ENCODE results near the gene CYREN. TPM values are rescaled to one million over a fixed set of nuclear protein-coding genes. Genes with fewer than 3 reads are reported as not detected.
"Not testable (repeated sequence)": the region's sequence is repeated elsewhere in the genome, so short reads cannot be mapped to it uniquely, and the experiment has no call there.

The CYREN gene
- total RNA-seq, 2 donors from 2014 or later = 21.0 to 23.2 TPM

GRCh38 chr7:135154734-135155133, 15.8 kb downstream of the CYREN start:
- no peaks in the 10 kb centered on the region for H3K27me3 Mint-ChIP-seq
- no peak overlapping the region for H3K4me3 Mint-ChIP-seq
- DNase-seq = no peak
- H3K27ac Mint-ChIP-seq = no peak overlapping the region
- ATAC-seq = no peak
- peaks cover 22% of the 10 kb centered on the region for H3K4me1 Mint-ChIP-seq
- H3K9me3 ChIP-seq (ENCODE audit: control insufficient read depth, low read length, poor library complexity, severe bottlenecking) = peaks cover 10% of the 10 kb centered on the region
- peaks cover 13% of the 10 kb centered on the region for H3K36me3 Mint-ChIP-seq (ENCODE audit: low read depth)

DNA sequence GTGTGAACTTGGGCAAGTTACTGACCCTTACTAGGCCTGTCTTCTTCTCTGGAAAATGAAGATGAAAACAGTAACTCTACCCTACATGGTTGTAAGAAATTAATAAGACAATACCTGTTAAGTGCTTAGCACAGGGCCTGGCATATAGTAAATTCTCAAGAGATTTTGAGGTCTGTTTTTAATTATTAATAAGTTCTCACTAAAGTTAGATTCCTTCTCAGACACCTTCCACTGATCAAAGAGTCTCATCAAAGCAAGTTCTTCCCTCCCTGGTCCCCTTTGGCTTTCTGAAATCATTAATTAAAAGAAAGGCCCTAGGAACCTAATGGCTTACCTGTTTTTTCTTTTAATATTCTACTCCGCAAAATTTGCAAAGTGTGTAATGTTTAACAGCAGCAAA, 18.1 kb downstream of the CYREN start:
- ATAC-seq = no peak
- Mint-ChIP-seq H3K4me3 (no peak overlapping the region), H3K36me3 (ENCODE audit: low read depth) (peaks cover 17% of the 10 kb centered on the region), H3K27me3 (no peaks in the 10 kb centered on the region), H3K27ac (no peak overlapping the region), H3K4me1 (peaks cover 36% of the 10 kb centered on the region)
- DNase-seq = no peak
- peaks cover 10% of the 10 kb centered on the region for H3K9me3 ChIP-seq (ENCODE audit: control insufficient read depth, low read length, poor library complexity, severe bottlenecking)

- peak overlapping the region; percentile 65 for H3K4me3 Mint-ChIP-seq
- no peak for DNase-seq
- peaks cover 17% of the 10 kb centered on the region for H3K36me3 Mint-ChIP-seq (ENCODE audit: low read depth)
- H3K27ac Mint-ChIP-seq = peak overlapping the region; percentile 99
- peaks cover 10% of the 10 kb centered on the region for H3K9me3 ChIP-seq (ENCODE audit: control insufficient read depth, low read length, poor library complexity, severe bottlenecking)
- peaks cover 41% of the 10 kb centered on the region for H3K4me1 Mint-ChIP-seq
- peak; percentile 2 for ATAC-seq
- no peaks in the 10 kb centered on the region for H3K27me3 Mint-ChIP-seq
Observed at GRCh38 chr7:135151533-135151932, 19.0 kb downstream of the CYREN start.

DNA sequence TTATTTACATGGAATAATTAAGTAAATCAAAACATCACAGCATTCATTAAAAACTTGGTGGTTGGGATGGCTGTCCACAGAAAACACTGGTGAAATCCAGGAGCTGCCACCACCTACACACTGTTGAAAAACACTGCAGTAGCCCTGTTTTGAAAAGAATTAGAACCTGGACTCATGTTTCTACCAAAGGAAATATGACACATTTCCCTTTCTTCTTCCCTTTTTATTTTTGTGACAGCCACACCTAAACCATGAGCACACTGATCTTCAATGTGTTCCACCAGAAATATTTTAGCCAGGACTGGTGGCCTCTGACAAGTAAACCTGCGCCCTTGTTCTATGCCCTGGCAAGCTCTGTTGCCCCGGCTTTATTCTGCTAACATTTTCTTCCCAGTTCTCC, 19.4 kb downstream of the CYREN start:
- peak overlapping the region; percentile 65 for H3K4me3 Mint-ChIP-seq
- H3K36me3 Mint-ChIP-seq (ENCODE audit: low read depth) = peaks cover 17% of the 10 kb centered on the region
- no peak for ATAC-seq
- peak overlapping the region; percentile 99 for H3K27ac Mint-ChIP-seq
- peaks cover 10% of the 10 kb centered on the region for H3K9me3 ChIP-seq (ENCODE audit: control insufficient read depth, low read length, poor library complexity, severe bottlenecking)
- no peaks in the 10 kb centered on the region for H3K27me3 Mint-ChIP-seq
- peaks cover 44% of the 10 kb centered on the region for H3K4me1 Mint-ChIP-seq
- DNase-seq = no peak

GRCh38 chr7:135150072-135150782, 20.3 kb downstream of the CYREN start:
- peaks cover 15% of the 10 kb centered on the region for H3K36me3 Mint-ChIP-seq (ENCODE audit: low read depth)
- no peaks in the 10 kb centered on the region for H3K27me3 Mint-ChIP-seq
- peak overlapping the region; percentile 99 for H3K27ac Mint-ChIP-seq
- H3K4me1 Mint-ChIP-seq = peaks cover 50% of the 10 kb centered on the region
- H3K4me3 Mint-ChIP-seq = peak overlapping the region; percentile 57
- ATAC-seq (no peak), DNase-seq (no peak)
- H3K9me3 ChIP-seq (ENCODE audit: control insufficient read depth, low read length, poor library complexity, severe bottlenecking) = peaks cover 2% of the 10 kb centered on the region

GRCh38 chr7:135147899-135148721, 22.4 kb downstream of the CYREN start, which contains the start of gene TMEM140:
TSS of gene TMEM140 (plus strand) at chr7:135148072. CDS start at chr7:135164442, 16,370 bp downstream.
- H3K27ac Mint-ChIP-seq = peak within 1 kb of the TSS; percentile 99
- H3K4me1 Mint-ChIP-seq = peaks cover 51% of the 10 kb centered on the region
- H3K36me3 Mint-ChIP-seq (ENCODE audit: low read depth) = peaks cover 12% of the 10 kb centered on the region
- DNase-seq (no peak), ATAC-seq (peak; percentile 83)
- H3K4me3 Mint-ChIP-seq = peak within 1 kb of the TSS; percentile 99
- H3K9me3 ChIP-seq (ENCODE audit: control insufficient read depth, low read length, poor library complexity, severe bottlenecking) = no peaks in the 10 kb centered on the region
- H3K27me3 Mint-ChIP-seq = no peaks in the 10 kb centered on the region

GRCh38 chr7:135147341-135147898, 23.1 kb downstream of the CYREN start:
- peak overlapping the region; percentile 99 for H3K27ac Mint-ChIP-seq
- peaks cover 9% of the 10 kb centered on the region for H3K36me3 Mint-ChIP-seq (ENCODE audit: low read depth)
- no peak for DNase-seq
- H3K4me3 Mint-ChIP-seq = peak overlapping the region; percentile 99
- ATAC-seq = peak; percentile 46
- H3K4me1 Mint-ChIP-seq = peaks cover 51% of the 10 kb centered on the region
- no peaks in the 10 kb centered on the region for H3K9me3 ChIP-seq (ENCODE audit: control insufficient read depth, low read length, poor library complexity, severe bottlenecking)
- no peaks in the 10 kb centered on the region for H3K27me3 Mint-ChIP-seq

DNA sequence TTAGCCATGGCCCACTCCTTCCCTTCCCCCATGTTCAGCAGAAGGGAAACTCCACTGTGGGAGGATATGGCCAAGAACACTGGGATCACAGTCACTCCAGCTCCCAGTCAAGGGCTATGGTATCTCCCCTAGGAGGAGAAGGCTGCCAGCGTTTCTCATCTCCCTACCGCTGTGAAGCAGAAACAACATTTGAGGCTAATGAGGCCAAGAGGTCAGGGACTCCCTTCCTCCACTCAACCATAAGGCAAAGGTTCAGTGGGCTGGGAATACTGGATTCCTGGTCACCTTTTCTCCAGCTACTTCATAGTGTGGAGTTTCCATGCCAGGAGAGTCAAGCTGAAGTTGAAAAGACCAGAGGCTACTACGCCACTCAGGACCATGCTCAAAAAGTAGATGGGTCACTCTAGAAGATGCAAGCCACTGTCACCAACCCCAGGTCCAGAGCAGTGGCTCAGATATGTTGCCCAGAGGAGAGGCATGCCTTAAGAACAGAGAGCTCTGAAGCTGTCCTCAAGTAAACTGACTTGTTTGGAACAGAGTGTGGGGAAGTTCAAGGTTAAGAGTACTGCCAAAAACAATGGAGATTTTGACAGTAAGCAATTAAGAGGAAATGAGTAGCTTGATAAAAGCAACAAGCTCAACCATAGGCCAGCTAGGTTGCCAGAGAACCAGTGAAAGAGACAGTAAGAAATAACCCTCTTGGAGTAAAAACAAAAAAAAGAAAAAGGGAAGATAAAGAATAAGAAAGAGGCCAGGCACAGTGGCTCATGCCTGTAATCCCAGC, 26.4 kb downstream of the CYREN start:
- no peak overlapping the region for H3K27ac Mint-ChIP-seq
- peaks cover 3% of the 10 kb centered on the region for H3K36me3 Mint-ChIP-seq (ENCODE audit: low read depth)
- no peaks in the 10 kb centered on the region for H3K27me3 Mint-ChIP-seq
- ATAC-seq (no peak), DNase-seq (no peak)
- H3K4me1 Mint-ChIP-seq = peaks cover 30% of the 10 kb centered on the region
- no peak overlapping the region for H3K4me3 Mint-ChIP-seq
- no peaks in the 10 kb centered on the region for H3K9me3 ChIP-seq (ENCODE audit: control insufficient read depth, low read length, poor library complexity, severe bottlenecking)

- ATAC-seq (no peak), DNase-seq (no peak)
- Mint-ChIP-seq H3K27ac (no peak overlapping the region), H3K4me1 (peaks cover 2% of the 10 kb centered on the region), H3K27me3 (no peaks in the 10 kb centered on the region), H3K36me3 (ENCODE audit: low read depth) (peaks cover 2% of the 10 kb centered on the region), H3K4me3 (no peak overlapping the region)
- H3K9me3 ChIP-seq (ENCODE audit: control insufficient read depth, low read length, poor library complexity, severe bottlenecking) = no peaks in the 10 kb centered on the region
Observed at GRCh38 chr7:135129579-135129978, 40.9 kb downstream of the CYREN start.

DNA sequence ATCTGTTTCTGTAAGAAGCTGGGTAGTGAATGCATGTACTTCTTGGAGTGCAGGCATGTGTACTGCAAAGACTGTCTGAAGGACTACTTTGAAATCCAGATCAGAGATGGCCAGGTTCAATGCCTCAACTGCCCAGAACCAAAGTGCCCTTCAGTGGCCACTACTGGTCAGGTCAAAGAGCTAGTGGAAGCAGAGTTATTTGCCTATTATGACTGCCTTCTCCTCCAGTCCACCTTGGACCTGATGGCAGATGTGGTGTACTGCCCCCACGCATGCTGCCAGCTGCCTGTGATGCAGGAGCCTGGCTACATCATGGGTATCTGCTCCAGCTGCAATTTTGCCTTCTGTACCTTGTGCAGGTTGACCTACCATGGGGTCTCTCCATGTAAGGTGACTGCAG, 41.6 kb downstream of the CYREN start:
- H3K27ac Mint-ChIP-seq = peak overlapping the region; percentile 35
- no peaks in the 10 kb centered on the region for H3K9me3 ChIP-seq (ENCODE audit: control insufficient read depth, low read length, poor library complexity, severe bottlenecking)
- ATAC-seq (no peak), DNase-seq (no peak)
- H3K27me3 Mint-ChIP-seq = no peaks in the 10 kb centered on the region
- peaks cover 2% of the 10 kb centered on the region for H3K36me3 Mint-ChIP-seq (ENCODE audit: low read depth)
- H3K4me3 Mint-ChIP-seq = no peak overlapping the region
- peaks cover 2% of the 10 kb centered on the region for H3K4me1 Mint-ChIP-seq

- H3K4me3 Mint-ChIP-seq; H3K4me1 Mint-ChIP-seq; H3K36me3 Mint-ChIP-seq (ENCODE audit: low read depth); H3K27ac Mint-ChIP-seq; H3K9me3 ChIP-seq (ENCODE audit: control insufficient read depth, low read length, poor library complexity, severe bottlenecking); DNase-seq; ATAC-seq; H3K27me3 Mint-ChIP-seq: not testable (repeated sequence)
Observed at GRCh38 chr7:135124631-135125030, 45.9 kb downstream of the CYREN start.

DNA sequence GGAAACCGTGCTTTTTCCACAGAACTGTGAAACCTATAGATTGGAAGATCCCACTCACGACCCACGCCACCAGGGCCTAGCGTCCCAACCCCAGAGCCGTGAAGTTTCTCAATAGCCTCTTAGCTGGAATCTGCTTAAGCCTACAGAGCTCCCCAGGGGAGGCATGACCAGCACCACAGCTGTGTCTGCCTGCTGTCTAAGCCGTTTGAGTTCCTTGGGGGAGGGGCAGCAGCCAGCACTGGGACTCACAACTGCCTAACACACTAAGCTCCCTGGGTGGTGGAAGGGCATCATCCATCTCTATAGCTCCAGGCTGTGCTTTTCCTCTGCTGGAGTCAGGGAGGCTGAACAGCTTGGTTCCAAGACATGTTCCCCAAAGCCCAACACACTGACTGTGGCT, 48.6 kb downstream of the CYREN start:
- H3K4me3 Mint-ChIP-seq = no peak overlapping the region
- peaks cover 3% of the 10 kb centered on the region for H3K36me3 Mint-ChIP-seq (ENCODE audit: low read depth)
- H3K27me3 Mint-ChIP-seq = no peaks in the 10 kb centered on the region
- ATAC-seq (no peak), DNase-seq (no peak)
- peaks cover 2% of the 10 kb centered on the region for H3K4me1 Mint-ChIP-seq
- H3K9me3 ChIP-seq (ENCODE audit: control insufficient read depth, low read length, poor library complexity, severe bottlenecking) = no peaks in the 10 kb centered on the region
- no peak overlapping the region for H3K27ac Mint-ChIP-seq

- Mint-ChIP-seq H3K27me3 (no peaks in the 10 kb centered on the region), H3K27ac (no peak overlapping the region), H3K36me3 (ENCODE audit: low read depth) (peaks cover 2% of the 10 kb centered on the region), H3K4me1 (no peaks in the 10 kb centered on the region), H3K4me3 (no peak overlapping the region)
- DNase-seq (no peak), ATAC-seq (no peak)
- no peaks in the 10 kb centered on the region for H3K9me3 ChIP-seq (ENCODE audit: control insufficient read depth, low read length, poor library complexity, severe bottlenecking)
Observed at GRCh38 chr7:135117096-135117495, 53.4 kb downstream of the CYREN start.
